GOT3 (cell line): ENCODE measurements around the gene ZNF580.

Experiments
- DNase-seq: peaks from one replicate; lab custom pipeline; 2025; ENCODE audit warnings: mixed read lengths; lab: John Stamatoyannopoulos, UW

Gene ZNF580

DNA sequence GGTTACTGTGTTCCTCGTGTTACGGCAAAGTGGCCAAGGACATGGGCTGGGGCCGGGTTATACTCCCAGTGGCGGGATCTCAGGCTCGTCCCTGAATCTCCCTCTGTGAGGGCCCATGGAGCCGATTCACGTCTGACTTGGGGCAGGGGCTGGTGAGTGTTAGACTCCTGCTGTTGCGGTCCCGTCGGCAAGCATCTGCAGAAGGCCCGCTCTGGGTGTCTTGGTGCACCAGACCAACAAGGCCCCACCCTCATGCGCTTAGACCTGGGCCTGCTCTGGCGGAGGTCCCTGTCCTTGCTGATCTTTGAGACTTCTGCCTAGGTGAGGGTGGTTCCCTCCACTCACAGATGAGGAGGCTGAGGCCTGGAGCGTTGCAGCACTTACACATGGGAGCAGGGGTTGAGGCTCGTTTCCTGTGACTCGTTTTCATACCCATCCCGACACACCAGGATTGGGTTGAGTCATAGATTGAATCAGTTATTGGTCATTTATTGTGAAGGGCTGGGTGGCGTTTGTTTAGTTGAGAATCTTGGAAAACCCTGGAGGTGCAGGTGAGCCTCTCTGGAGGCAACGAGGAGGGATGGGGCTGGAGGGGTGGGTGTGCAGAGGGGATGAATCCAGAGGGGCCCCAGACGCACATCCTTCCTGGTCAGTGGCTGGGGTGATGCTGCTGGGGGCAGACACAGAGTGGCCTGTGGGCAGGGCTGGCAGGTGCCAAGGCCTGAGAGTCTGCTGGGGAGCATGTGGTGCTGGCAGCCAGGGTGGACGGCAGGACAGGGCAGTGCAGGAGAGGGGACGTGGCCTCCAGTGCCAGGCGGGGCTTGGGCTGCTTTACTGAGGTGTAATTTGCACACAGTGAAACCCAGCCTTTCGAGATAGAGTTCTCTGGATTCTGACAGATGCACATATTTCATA is 38.8 kb downstream of the ZNF580 start:
- DNase-seq: no peak

DNA sequence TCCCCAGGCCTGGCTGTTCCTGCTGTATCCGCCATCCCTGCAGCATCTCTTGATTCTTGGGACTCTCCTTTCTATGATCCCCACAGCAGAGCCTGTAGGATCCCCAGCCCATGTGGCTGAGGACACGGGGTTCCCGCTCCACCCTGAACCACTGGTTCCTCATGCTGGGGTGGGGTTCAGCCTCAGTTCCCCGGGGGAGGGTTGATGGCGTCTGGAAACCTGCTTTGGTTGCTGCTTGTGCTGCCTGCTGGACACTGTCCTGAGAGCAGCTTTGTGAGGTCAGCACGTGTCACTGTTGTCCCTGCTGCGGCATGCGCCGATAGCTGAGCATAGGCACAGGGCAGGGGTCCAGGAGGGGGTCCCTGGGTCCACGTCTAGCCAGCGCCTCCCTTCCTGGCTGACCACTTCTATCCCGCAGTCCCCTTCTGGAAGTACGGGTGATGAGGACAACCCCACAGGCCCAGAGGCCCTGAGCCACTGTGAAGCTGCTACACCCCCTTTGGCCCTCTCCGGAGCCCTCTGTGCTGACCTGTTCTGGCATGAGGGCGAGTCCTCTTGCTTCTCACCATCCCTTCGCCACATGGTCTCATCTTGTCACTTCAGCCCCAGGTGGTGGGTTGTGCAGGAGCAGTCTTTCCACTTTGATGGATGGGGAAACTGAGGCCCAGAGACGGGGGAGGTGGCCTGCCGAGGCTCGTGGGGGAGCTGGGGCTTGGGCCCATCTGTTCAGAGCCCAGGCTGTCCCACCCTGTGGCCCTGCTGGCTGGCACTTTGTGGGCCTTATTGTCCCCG is 39.7 kb downstream of the ZNF580 start:
- DNase-seq: no peak

DNA sequence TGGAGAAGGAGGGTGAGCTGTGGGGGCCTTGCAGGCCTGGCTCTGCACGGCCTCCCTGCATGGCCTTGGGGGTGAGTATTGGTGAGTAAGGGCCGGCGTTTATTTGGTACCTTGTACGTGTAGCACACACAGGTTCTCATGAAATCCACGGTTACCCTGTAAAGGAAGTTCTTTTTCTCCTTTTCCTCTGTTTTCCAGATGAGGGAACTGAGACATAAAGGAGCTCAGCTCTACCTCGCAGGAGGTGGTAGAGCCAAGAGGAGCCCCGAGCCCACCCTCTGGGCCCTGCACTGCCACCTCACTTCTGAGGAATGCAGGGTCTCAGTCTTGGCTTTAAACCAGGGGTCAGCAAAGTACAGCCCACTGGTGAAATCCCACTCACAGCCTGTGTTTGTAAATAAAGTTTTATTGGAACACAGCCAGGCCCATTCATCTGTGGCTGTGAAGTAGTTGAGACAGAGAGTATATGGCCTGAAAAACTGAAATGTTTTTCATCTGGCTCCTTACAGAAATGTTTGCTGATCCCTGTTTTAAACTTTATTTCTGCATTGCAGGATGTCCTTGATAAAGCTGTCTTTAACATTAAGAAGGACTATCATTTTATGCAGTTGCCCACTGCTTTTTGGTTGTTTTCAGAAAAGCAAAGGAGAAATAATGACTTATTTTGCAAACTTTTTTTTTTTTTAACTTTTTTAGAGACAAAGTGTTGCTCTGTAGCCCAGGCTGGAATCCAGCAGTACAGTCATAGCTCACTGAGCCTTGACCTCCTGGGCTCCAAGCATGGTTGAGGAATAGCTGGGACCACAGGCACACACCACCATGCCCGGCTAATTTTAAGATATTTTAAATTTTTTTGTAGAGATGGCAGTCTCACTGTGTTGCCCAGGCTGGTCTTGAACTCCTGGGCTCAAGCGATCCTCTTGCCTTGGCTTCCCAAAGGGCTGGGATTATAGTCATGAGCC is 40.6 kb downstream of the ZNF580 start:
- no peak for DNase-seq

DNA sequence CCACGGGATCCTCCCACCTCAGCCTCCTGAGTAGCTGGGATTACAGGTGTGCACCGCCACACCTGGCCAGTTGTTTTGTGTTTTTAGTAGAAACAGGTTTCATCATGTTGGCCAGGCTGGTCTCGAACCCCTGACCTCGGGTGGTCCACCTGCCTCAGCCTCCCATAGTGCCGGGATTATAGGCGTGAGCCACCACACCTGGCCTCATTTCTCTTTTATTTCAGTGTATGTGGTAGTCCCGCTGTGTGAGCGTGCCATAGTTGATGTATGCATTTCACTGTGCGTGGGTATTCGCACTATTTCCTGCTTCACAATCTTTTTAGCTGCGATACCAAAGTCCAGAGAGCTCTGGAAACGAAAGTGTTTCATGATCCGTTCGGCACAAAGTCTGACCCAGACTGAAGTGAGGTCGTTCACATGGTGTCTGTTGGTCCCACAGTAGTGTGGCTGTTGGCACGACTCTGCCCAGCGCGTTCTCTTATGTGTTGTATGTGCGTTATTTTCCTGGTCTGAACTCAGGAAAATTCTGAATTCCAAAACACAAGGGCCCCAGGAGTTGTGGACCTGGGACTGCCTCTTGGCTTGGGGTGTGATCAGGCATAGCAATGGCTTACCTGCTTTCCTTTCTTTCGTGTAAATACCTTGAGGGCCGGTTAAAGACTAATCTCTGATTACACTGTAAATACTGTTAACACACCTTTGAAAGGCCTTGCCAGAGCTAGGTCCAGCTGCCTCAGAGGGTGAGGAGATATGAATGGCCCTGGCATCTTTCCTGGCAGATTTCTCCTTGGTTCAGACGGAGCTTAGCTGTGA is 42.9 kb downstream of the ZNF580 start:
- no peak for DNase-seq

DNA sequence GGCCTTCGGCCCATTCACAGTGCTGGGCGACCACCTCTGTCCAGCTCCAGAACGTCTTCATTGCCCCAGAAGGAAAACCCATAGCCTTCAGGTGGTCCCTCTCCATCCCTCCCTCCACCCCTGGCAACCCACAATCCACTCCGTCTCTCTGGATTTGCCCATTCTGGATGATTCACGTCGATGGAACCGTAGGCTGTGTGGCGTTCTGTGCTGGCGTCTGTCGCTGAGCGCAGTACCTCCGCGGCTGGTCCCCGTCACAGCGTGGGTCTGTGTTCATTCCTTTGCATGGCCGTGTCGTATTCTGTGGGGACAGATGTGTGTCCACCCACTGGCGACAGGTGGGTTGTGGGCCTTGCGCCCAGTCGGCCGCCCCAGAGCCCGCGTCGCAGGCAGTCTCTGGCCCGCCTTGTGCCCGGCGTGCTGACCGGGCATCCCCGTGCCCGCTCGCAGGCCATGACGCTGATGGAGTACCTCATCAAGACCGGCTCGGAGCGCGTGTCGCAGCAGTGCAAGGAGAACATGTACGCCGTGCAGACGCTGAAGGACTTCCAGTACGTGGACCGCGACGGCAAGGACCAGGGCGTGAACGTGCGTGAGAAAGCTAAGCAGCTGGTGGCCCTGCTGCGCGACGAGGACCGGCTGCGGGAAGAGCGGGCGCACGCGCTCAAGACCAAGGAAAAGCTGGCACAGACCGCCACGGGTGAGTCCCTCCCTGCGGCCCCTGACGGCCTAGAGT is 44.3 kb downstream of the ZNF580 start:
- no peak for DNase-seq

DNA sequence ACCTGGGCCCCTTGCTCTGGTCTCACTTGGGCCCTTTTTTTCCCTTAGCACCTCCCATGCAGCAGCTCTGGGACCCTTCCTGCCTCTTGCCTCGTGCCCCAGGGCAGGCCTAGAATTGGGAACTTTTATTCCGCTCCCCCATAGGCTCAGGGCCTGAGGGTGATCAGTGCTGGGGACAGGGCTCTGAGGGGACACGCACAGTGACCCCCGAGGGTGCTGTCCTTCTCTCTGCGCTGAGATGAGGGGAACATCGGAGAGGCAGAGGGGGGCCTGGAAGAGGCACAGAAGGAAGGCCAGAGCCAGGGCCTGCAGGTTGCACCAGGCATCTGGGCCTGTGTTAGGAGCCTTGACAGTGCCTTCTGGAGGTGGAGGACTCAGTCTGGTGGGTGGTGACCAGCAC is 45.0 kb downstream of the ZNF580 start:
- no peak for DNase-seq

DNA sequence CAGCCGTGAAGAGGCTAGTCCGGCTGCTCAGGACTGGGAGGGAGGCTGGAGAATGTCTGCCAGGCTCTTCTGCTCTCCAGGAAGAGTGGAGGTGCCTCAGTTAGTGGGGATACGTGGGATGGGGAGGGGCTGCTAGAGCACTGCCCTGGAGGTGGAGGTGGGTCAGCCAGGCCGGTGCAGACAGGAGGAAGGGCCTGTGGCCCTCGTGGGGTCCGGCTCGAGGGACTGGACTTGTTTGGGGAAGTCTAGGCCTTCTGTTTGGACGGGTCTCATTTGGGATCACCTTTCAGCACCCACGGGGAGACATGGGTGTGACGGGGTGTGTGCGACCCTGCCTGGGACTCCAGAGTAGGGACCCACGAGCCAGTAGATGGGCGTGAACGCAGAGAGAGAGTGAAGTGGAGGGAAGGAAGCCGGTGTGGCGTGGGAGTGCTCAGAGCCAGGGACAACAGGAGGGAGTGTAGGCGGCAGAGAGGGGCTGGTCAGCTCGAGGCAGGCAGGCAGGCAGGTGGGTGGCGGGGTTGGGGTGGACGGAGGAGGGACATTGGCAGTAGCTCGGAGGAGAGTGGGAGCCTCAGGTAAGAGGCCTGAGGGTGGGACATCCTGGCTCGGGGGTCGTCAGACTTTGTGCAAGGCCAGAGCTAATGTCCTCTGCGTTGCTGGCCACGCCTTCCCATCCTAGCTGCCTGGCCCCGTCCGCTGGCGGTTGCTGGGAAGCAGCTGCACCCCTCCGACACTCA is 45.7 kb downstream of the ZNF580 start:
- no peak for DNase-seq

DNA sequence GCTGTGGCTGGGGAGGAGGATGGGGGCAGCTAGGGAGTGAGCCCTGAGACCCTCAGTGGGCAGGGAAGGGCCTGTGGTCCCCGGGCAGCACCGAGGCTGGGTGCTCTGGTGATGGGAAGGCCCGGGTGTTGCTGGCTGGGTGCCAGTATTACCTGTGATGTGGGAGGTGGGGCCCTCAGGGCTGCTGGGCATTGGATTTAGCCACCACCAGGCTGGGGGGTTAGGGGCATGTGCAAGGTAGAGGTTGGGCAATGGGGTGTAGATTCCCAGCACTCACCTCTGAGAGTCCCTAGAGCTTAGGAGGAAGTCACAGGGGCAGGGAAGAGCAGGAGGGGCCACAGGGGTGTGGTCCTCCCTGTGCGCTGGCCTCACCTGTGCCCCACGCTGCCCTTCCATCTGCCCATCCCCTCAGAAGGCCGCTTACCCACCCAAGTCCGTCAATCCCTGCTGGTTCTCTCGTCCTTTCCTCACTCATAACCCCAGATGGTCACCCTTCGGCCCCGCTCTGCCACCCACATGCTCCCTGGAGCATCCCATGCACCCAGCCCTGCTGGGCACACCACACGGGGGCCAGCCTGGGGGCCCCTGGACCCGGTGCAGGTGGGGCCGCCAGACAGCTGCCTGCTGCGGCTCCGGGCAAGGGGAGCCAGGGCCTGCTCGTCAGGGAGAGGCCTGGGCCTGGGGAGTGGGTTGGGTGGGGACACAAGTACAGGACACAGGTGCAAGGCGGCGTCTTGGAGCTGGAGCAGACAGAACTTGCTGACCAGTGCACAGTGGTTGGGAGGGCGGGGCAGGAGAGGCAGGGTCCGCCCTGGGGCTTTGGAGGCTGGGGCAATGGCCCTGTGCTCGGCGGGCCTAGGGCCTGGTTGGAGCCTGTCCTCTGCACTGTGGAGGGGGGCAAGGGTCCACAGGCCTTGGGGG is 46.7 kb downstream of the ZNF580 start:
- no peak for DNase-seq

DNA sequence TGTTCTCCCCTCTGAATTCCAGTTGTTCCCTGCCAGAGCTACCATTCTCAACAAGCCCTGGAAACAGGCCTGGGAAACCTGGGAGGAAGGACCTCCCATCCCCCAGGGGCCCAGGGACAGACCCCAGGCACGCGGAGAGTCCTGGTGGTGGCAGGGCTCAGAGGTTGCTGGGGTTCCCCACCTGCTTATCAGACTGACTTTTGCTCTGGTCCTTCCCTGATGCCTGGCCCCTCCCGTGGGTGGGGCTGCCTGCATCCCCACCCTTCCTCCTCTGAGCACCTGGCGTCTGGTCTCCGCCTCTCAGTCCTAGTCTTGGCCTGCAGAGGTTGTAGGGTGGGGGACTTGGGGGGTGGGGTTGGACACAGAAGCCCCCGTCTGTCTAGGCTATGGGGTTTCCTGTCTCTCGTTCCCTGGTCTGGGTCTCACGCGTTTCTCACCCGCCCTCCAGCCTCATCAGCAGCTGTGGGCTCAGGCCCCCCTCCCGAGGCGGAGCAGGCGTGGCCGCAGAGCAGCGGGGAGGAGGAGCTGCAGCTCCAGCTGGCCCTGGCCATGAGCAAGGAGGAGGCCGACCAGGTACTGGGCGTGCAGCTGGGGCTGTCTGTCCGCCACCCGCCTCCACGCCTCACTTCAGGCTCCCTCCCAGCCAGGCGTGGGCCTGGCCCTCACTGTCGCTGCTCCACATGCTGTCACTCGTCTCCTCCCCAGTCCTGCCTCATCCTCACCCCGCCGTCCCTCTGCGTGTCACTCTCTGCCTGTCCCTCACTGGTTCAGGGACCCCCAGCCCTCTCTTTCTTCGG is 47.8 kb downstream of the ZNF580 start:
- DNase-seq: no peak

DNA sequence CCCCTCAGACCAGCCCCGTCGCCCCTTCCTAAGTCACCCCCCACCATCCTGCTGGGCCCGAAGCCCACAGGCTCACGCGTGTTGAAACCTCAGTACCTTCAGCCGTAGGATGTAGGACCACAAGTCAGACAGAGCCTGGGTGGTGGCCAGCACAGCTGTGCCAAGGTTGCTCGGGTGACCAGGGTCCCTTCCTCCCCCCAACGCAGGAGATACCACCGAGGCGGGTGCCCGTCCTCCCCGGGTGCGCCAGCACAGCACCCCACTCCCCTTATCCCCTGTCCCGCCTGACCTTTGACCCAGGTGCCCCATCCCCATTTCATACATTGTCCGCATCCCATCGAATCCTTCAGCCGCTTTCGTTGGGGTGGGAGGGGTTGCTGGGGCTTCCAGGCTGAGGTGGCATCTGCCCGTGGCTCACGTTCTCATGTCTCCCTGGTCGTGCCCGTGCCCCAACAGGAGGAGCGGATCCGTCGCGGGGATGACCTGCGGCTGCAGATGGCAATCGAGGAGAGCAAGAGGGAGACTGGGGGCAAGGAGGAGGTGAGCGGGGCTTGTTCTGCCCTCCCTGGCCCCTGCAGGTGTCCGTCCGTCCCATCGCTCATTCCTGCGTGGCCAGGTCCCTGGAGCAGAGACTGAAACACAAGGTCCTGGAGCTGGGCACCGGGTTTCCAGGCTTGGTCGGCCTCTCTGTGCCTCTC is 48.8 kb downstream of the ZNF580 start:
- DNase-seq: no peak

DNA sequence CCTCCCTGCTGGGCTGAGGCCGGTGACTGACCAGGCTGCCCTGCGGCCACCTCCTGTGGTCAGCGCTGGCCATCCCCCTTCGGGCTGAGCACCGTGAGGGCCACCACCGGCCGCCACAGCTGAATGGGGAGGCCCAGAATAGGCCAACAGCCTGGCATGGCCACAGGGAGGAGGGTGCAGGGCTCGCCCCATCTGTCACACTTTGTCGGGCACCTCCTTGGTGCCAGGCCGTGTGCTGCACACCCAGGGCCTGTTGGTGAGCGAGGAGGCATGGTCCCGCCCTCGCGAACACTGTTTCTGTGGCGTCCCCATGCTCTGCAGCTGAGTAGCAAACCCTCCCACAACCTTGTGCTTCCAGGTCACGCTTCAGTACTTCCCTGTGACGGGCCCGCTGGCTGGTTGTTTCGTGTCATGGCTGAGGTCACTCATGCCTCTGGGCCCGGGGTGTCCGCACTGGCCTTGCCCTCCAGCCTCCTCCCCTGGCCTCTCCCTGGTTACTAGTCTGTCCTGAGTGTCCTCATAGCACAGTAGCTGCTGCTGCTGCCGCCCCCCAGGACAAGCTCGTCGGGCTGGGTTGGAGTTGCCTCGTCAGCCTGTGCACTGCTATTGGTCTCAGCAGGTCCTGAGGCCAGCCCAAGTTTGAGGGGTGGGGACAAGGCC is 49.4 kb downstream of the ZNF580 start:
- no peak for DNase-seq

DNA sequence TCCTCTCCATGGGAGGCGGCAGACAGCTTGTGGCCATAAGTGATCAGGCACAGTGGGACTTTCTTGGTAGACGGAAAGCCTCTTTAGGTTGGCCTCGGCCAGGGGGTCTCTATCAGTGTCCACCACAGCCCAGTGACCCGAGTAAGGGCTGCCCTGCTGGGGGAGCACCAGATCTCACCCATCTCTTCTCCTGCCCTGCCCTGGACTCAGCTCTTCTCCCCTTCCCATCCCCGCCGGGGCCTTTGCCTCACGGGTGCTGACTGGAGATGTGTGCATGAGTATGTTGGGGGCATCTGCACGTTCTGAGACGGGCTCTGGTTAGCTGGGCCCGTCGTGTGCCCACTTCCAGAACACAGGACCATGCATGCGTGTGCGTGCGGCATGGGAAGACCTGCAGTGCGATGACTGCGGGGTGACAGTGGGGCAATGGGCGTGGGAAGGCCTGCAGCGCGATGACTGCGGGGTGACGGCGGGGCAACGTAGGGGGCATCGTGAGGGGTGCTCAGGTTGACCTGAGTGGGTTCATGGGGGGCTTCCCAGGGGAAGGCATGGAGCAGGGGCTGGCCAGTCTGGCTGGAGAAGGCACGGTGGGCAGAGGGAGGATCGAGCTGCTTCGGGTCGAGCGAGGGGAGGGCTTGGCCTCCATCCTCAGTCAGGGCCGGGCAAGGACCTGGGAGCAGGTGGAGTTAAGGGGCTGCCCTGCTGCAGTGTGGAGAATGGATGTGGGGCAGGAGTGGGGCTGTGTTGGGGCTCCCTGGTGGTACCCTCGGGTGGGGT is 50.2 kb downstream of the ZNF580 start:
- DNase-seq: no peak

DNA sequence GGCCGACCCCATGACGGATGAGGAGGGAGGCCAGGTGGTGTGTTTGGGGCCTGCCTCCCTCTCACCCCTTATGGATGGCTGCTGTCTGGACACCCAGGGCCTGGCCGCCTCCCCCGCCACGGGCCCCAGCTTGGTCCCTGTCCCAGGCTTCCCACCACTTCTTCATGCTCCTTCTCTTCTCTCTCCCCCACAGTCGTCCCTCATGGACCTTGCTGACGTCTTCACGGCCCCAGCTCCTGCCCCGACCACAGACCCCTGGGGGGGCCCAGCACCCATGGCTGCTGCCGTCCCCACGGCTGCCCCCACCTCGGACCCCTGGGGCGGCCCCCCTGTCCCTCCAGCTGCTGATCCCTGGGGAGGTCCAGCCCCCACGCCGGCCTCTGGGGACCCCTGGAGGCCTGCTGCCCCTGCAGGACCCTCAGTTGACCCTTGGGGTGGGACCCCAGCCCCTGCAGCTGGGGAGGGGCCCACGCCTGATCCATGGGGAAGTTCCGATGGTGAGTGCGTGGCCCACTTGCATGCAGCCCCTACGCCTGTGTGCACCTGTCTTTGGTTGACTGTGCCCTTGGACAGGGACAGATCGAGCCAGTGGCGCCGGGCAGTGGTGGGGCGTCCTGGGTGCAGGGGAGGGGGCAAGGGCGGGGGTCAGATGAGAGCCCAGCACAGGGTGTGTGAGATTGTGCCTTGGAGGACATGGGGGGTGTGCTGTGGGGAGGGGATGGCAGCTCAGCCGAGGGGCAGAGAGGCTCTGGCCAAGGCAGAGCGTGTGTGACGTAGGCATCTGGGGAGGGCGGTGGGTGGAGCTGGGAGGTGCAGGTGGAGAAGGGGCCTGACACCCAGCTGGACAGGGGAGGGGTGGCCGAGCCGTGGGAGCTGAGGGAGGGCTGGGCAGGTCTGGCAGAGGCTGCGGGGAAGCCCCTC is 51.0 kb downstream of the ZNF580 start:
- DNase-seq: no peak

DNA sequence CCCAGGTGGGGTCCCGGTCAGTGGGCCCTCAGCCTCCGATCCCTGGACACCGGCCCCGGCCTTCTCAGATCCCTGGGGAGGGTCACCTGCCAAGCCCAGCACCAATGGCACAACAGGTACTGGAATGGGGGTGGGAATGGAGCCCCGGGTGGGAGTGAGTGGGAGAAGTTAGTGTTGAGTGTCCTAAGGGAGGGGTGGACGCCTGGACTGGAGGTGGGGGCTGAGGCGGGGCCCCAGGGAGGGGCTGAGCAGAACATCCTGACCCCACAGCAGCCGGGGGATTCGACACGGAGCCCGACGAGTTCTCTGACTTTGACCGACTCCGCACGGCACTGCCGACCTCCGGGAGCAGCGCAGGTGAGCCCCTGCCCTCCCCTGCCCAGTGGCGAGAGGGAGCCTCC is 51.9 kb downstream of the ZNF580 start:
- no peak for DNase-seq
